Retinal pigment epithelial cell (primary cell): ENCODE data around the gene TSC22D4.
A peak's percentile ranks its signal among the peaks of the same experiment; 100 is the strongest.
"Not testable (repeated sequence)": the region's sequence is repeated elsewhere in the genome, so short reads cannot be mapped to it uniquely, and the experiment has no call there.

ENCODE experiments used
- DNase-seq: peaks from one replicate; pipeline ENCODE4 v3.0.0-alpha.2; 2010; ENCODE audit warnings: low read depth
- H3K4me3 ChIP-seq: 2 replicates; pipeline ENCODE4 v1.5.1; 2011; ENCODE audit warnings: mild to moderate bottlenecking, low read length, control low read depth, moderate library complexity
- TF ChIP-seq, protein P1 (sequence below): conservative IDR thresholded peaks from 2 replicates; pipeline ENCODE4 v1.5.1; 2011; ENCODE audit warnings: low read depth, low read length, control low read depth, inconsistent platforms

TSC22D4 gene

GRCh38 chr7:100504887-100505611, 26.0 kb upstream of the TSC22D4 start:
- no peak overlapping the region for H3K4me3 ChIP-seq
- DNase-seq, result no peak

DNA sequence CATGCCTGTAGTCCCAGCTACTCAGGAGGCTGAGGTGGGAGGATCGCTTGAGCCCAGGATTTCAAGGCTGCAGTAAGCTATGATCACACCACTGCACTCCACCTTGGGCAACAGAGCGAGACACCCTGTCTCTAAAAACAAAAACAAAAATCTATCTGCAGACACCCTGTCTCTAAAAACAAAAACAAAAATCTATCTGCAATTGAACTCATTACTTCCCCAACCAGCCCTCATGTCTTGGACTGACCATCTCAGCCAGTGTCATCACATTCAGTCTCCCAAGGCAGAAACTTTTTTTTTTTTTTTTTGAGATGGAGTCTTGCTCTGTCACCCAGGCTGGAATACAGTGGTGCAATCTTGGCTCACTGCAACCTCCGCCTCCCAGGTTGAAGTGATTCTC, 25.0 kb upstream of the TSC22D4 start:
- DNase-seq, H3K4me3 ChIP-seq: not testable (repeated sequence)

More at GRCh38 chr7:100504887-100505611, 26.0 kb upstream of the TSC22D4 start:
- TF ChIP-seq, protein P1, sequence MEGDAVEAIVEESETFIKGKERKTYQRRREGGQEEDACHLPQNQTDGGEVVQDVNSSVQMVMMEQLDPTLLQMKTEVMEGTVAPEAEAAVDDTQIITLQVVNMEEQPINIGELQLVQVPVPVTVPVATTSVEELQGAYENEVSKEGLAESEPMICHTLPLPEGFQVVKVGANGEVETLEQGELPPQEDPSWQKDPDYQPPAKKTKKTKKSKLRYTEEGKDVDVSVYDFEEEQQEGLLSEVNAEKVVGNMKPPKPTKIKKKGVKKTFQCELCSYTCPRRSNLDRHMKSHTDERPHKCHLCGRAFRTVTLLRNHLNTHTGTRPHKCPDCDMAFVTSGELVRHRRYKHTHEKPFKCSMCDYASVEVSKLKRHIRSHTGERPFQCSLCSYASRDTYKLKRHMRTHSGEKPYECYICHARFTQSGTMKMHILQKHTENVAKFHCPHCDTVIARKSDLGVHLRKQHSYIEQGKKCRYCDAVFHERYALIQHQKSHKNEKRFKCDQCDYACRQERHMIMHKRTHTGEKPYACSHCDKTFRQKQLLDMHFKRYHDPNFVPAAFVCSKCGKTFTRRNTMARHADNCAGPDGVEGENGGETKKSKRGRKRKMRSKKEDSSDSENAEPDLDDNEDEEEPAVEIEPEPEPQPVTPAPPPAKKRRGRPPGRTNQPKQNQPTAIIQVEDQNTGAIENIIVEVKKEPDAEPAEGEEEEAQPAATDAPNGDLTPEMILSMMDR, result no peak

DNA sequence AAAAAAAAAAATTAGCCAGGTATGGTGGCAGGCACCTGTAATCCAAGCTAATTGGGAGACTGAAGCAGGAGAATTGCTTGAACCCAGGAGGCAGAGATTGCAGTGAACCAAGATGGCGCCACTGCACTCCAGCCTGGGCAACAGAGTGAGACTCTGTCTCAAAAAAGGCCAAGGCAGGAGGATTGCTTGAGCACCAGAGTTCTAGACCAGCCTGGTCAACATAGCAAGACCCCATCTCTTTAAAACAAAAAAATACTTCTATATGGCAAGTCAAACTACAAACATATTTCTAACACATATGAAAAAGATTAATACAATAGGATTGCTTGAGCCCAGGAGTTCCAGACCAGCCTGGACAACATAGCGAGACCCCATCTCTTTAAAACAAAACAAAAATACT, 21.7 kb upstream of the TSC22D4 start:
- not testable (repeated sequence) for DNase-seq, H3K4me3 ChIP-seq

GRCh38 chr7:100496509-100496908, 17.5 kb upstream of the TSC22D4 start:
- no peak overlapping the region for H3K4me3 ChIP-seq
- TF ChIP-seq, protein P1, result no peak
- DNase-seq, result no peak

DNA sequence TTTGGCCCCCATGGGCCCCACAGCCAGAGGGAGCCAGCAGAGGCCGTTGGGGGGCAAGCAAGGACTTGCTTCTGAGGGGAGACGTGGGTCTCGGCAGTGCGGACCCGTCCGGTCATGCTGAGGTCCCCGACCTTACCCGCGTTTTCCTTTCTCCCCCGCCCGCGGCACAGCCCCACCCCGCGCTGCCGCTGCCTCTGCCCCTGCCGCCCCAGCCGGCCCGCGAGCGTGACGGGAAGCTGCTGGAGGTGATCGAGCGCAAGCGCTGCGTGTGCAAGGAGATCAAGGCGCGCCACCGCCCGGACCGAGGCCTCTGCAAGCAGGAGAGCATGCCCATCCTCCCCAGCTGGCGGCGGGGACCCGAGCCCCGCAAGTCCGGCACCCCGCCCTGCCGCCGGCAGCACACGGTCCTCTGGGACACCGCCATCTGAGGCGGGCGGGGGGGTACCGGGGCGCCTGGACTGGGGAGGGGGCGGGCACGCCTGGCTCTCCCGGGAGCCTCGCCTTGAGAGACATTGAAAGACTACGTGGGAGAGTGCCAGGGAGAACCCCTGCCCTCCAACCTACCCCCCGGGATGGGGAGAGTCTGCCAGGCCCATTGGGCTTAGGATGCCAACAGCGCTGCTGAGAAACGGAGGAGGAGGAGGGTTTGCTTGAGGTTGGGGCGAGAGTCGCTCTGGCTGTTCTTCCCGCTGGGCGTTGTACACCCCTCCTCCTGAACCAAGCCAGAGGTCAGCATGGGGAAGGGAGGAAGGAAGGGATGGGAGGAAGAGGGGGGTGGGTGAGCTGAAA, 14.7 kb upstream of the TSC22D4 start:
- H3K4me3 ChIP-seq, result peak overlapping the region; percentile 29
- TF ChIP-seq, protein P1, result no peak
- DNase-seq, result no peak

DNA sequence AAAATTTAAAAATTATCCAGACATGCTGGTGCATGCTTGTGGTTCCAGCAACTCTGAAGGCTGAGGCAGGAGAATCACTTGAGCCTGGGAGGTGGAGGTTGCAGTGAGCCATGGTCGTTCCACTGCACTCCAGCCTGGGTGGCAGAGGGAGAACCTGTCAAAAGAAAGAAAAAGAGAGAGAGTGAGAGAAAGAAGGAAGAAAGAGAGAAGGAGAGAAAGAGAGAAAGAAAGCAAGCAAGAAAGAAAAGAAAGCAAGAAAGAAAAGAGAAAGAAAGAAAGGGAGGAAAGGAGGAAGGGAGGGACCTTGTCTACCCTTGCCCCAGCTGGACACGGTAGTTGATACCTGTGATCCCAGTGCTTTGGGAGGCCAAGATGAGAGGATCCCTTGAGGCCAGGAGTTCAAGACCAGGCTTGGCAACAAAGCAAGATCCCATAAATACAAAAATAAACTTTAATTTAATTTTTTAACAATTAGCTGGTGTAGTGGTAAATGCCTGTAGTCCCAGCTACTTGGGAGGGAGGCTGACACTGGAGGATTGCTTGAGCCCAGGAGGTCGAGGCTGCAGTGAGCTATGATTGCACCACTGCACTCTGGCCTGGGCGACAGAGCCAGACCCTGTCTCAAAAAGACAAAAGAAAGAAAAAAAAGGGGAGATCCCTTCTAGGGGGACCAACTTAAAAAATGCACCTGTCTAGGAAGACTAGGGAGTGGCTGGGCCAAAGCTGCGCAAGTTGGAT, 13.9 kb upstream of the TSC22D4 start:
- H3K4me3 ChIP-seq, result peak overlapping the region; percentile 29
- no peak for DNase-seq
- TF ChIP-seq, protein P1, result peak; percentile 6

GRCh38 chr7:100491192-100491578, 12.2 kb upstream of the TSC22D4 start:
- H3K4me3 ChIP-seq, result no peak overlapping the region
- DNase-seq, result no peak
- TF ChIP-seq, protein P1, result no peak
